Activated CD4-positive, alpha-beta T cell treated with anti-CD3 and anti-CD28 coated beads, Interleukin-2, amount 50 U/mL, for 16 hours (primary cell): ENCODE results near the gene PKN3.
A peak's percentile ranks its signal among the peaks of the same experiment; 100 is the strongest.

Source experiments
- DNase-seq: peaks from one replicate; pipeline ENCODE4 v3.0.0-alpha.2; 2020

PKN3 gene

DNA sequence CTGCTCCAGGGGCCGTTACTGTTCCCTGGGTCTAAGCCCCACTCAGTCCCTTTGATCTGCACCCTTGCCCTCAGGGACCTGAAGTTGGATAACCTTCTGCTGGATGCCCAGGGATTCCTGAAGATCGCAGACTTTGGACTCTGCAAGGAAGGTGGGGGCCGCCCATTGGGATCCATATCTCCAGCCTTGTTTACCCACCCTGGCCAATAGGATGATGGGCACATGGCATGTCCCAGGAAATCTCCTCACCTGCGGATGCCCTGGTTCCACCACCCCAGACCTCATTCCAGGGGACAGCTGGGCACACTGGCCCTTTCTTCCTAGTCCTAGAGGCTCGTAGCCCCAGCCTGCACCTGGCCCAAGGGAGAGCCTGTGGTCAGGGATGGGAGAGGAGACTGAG is 16.2 kb downstream of the PKN3 start:
- DNase-seq, result no peak

DNA sequence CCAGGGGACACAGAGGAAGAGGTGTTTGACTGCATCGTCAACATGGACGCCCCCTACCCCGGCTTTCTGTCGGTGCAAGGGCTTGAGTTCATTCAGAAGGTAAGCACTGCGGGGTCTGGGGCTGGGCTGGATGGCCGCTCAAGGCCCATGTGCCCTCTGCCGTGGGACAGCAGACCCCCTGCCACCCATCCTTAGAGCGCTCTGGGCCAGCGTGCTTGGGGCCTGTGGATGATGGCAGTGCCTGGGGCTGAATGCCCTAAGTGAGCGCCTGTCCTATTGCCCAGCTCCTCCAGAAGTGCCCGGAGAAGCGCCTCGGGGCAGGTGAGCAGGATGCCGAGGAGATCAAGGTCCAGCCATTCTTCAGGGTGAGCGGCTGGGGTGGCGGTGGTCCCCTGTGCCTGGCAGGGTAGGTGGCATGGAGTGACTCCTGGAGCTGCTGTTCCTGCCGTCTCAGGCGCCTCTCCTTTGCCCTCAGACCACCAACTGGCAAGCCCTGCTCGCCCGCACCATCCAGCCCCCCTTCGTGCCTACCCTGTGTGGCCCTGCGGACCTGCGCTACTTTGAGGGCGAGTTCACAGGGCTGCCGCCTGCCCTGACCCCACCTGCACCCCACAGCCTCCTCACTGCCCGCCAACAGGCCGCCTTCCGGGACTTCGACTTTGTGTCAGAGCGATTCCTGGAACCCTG is 17.8 kb downstream of the PKN3 start:
- DNase-seq, result no peak

DNA sequence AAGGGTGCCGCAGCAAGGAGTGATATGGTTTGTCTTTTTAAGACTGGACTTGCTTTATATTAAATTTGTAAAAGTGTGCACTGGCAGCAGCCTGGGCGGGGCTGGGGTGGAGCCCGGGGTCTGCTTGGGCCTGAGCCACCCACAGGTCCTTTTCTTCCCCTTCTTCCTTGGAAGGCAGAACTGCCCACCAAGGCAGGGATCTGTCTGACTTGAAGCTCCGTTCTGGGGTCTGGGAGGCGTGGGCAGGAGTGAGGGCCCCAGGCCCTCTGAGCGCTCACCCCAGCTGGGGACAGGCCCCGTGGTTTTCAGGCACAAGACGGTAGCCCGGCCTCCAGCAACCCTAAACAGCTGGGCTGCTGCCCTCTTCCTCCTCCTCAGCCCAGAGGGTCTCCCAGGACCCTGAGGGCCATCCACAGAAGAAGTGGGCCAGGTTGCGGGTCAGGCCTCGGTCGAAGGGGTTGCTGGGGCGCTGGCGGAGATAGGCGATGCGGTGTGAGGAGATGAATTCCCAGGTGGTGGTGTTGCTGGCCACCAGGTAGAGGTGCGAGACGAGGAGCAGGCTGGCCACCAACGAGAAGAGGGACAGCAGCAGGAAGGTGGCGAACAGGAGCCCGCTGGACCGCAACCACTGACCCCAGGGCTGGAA is 18.7 kb downstream of the PKN3 start:
- no peak for DNase-seq

DNA sequence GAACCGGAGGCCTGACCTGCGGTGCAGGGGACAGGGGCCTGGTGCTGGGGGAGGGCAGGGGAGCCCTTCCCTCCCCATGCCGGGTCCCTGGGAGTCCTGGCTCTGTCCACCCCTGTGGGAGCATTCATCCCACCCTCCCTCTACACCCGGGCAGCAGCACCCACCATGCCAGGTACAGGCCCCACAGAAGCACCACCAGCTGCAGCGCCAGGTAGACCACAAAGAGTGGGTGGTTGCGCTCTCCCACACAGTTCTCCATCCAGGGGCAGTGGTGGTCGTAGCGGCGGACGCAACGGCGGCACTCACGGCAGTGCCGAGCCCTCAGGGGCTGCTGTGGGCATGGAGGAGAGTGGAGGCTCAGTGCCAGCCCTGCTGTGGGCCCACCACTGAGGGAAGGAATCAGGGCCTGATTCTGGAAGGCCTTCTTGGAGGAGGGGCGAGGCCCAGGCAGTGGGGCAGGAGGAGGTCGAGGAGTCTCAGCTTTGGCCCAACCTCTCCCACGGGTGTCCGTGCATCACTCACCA is 19.2 kb downstream of the PKN3 start:
- DNase-seq, result no peak

DNA sequence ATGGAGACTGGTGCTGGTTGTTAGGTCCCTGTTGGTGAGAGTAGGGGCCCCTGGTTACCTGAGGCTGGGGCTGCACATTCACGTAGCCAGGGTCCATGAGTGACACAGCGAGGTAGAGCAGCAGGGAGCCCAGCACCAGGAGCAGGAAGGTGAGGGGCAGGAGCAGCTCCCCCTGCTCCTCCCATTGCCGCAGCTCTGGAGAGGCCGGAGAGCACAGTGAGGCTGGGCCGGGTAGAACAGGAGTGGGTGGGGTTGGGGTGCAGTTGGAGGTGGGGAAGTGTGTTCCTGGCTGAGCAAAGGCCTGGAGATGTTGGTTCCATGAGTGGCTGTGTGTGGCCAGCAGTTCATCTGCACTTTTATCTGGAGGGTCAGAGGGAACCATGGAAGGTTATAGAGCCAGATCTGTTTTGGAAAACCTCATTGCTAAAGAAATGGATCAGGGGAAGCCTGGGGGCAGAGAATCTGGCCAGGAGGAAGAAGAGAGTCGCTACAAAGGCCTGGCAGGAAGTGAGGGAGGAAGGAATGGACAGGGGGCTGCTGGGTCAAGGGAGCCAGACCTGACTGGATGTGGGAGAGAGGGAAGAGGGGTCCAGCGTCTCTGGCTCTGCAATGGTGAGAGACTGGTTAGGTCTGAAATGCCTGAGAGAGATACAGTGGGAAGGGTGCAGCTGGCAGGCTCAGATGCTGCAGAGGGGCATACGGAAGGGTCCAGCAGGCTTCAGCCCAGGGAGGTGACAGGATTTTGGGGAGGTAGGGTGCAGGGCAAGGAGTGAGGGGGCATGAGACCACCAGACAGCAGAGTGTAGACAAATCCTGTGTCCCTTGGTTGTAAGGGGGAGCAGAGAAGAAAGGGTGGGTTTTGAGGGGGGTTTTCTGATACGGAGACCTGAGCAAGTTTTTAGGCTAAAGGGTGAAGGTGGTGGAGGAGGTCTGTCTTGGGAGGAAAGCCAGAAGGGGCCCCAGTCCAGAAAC is 20.4 kb downstream of the PKN3 start:
- DNase-seq, result no peak

DNA sequence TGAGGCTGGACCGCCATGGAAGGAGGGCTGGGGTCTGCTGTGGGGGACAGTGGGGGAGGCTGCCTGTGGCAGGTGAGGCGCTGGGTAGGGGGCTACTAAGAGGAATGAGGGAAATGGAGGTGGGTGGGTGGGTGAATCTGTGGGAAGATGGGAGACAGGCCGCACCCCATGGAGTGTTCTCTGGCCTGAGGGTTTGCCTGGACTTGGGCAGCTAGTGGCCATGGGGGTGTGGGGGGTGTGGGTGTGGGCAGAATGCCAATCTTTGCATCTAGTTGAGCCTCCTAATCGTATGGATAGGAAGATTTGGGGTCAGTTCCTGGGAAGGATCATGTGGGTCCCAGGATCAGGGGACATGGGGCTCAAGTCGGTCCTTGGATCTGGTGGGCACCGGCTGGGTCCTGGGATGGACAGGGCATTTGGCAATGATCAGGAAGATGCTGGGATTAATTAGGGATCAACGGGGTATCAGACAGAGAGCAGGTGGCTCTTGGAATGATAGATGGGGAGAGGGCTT is 21.1 kb downstream of the PKN3 start:
- no peak for DNase-seq

DNA sequence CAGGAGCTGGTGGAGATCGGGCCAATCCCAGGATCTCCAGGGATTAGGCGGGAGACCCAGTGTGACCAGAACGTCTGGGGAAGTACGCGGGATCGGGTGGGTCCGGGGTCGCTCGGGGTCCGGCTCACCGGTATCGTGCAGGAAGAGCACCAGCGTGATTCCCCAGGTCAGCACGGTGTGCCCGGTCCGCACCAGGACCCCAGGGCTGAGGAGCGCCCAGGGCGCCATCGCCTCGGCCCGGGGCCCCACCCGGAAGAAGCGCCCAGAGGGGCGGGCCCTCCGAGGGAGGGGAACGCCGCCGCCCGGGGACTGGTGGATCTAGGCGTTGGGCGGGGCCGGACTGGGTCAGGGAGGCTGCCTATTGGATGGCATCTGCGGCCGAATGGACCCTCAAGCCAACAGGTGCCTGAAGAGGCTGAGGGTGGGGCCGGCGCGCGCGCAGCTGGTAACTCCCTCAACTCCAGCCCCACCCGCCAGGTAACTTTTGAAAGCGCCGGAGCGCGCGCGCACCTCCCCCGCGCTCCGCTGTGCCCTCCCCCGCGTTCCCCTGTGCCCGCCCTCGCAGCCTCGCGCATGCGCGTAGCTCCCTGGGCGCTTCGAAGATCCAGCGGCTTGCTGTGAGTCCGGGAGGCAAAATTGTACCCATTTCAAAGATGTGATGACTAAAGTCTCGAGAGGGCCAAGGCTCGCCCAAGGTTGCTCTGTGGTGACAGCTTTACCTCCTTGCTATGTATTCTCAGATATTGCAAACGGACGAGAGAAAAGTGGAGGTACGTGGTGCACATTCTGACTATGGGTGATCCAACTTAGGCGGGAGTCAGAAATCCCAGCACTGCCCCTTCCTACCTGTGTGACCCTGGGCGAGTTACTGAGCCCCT is 21.8 kb downstream of the PKN3 start, which contains the start of gene ZDHHC12:
Gene ZDHHC12, minus strand, starts transcription at position 262 of the 878 bp plus-strand sequence. Its CDS starts 34 bp downstream, at position 228.
- peak; percentile 100 for DNase-seq

DNA sequence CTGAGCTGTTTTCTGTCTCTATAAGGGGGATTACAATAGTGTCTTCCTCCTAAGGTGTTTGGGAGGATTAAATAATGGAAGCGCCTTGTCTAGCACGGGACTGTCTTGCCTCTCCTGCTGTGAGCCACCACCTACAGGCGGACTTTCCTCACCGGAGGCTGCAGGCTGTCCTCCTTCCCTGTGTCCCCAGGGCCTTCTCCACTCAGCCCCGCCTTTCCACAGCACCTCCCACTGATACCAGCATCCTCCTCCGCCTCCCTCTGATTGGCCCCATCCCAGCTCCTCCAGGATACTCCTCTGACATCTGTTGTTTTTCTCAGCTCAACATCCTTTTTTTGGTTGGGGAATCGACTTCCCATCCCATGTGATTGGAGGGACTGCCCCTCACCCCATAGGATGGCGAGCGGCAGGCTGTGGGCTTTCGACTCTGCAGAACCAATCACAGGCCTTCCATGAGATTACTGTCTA is 22.5 kb downstream of the PKN3 start:
- DNase-seq, result peak; percentile 58

DNA sequence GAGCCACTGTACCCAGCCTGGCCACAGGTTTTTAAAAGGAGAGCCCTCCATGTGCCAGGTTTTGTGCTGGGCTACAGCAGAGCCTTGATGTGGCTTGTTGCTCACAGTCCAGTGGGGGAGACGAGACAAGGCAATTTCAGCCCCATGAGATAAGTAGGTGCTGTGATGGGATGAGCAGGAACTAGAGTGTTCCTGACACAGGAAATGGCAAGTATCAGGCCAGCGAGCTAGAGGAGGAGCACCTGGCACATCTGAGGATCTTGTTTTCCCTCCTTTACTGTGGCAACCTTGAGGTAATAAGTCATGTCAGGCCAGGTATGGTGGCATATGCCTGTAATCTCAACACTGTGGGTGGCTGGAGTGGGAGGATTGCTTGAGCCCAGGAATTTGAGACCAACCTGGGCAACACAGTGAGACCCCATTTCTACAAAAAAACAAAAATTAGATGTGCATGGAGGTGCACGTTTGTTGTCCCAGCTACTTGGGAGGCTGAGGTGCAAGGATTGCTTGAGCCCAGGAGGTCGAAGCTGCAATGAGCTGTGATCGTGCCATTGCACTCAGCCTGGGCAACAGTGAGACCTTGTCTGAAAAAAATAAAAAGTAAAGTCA is 25.4 kb downstream of the PKN3 start:
- no peak for DNase-seq

DNA sequence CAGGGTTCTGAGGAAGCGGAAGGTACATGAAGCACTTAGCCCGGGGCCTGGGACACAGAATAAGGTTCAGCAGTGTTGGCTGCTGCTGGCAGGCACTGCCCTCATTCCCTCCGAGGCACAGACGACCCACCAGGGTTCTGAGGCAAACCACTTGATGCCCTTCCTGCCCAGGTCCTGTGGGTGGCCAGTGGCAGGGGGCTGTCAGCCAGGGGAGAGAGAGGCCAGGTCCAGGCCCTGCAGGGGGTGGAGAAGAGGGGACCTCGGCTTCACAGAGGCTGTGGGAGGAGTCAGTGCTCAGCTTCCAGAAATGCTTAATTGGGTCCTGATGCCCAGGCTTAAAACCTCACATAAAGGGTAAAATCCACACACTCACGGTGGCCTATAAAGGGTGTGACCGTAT is 26.0 kb downstream of the PKN3 start:
- DNase-seq, result no peak

DNA sequence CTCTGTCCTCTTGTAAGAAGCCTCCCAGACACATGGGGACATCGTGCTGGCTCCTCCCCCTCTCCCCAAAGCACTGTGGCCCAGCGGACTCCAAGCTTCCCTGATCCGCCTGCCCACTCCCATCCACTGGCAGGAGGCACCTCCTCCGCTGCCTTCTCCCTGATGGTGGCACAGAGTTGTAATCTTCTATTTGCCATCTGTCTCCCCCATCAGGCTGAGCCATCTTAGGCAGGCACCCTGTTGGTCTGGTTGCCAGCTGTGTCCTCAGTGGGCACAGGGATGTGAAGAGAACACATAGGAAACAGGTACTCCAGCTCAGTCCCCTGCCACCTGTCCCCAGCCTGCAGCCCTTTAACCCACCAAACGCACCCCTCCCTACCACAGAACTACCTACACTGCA is 27.0 kb downstream of the PKN3 start:
- no peak for DNase-seq

DNA sequence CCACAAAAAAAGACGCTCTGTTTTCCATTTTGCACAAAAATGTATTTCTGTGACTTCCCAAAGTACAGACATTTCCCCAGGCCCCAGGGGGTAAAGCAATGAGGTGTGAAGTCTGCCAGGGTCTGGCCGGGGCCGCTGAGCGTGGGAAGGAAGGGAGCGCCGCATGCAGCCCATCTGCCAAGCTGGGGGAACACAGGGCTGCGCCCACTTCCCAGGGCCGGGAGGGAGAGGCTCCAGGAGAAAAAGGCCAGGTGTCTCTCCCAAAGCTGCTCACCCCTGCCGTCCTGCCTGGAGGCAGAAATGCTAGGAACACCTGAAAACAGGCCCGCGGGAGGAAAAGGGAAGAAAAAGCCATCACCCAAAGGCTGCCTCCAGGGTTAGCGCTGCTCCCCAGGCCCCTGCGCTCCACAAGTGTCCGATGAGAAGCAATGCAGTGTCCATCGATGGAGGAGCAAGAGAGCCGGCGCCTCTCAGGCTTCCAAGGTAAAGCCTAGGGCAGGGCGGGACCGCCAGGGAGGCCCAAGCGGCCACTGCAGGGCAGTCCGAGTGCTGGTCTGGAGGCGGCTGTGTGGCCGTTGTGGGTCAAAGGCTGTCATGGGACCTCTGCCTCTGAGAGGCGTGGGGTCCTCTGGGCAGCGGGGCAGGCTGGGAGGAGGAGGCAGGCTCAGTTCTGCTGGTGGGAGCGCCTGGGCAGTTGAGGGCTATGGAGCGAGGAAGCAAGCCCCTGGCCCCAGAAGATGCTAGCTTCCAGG is 27.6 kb downstream of the PKN3 start:
- no peak for DNase-seq

DNA sequence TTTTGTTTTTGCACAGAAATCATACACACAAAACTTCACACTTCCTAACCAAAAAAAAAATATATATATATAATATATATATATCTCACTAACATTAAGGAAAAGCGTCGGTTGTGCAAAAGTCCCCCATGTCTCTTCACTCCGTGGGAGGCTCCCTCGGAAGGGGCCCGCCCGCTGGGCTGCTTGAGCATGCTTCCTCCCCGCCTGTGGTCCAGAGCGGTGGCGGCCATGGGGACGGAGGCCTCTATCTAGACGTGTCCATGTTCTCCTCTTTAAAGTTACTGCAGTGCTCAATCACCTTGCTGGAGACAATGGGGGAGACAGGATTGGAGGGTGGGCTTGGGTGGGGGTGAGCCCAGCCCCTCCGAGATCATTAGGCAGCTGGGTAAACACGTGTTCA is 28.8 kb downstream of the PKN3 start:
- DNase-seq, result no peak

DNA sequence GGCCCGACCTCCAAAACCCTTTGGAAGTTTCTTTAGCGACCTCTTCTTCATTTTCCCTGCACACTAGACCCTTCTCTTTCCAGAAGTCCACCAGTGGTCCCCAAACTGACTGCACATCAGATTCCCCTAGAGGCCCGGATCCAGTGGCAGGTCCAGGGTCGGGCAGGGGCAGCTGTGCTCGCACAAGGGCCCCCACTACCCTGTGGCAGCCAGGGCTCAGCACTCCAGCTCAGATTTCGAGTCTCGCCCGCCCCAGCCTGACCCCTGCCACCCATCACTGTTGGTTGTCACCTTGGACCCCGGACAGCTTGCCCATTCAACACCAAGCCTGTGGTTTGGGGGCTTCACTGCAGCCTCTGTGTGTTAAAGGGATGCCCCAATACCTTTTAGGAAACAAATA is 29.4 kb downstream of the PKN3 start:
- DNase-seq, result no peak

DNA sequence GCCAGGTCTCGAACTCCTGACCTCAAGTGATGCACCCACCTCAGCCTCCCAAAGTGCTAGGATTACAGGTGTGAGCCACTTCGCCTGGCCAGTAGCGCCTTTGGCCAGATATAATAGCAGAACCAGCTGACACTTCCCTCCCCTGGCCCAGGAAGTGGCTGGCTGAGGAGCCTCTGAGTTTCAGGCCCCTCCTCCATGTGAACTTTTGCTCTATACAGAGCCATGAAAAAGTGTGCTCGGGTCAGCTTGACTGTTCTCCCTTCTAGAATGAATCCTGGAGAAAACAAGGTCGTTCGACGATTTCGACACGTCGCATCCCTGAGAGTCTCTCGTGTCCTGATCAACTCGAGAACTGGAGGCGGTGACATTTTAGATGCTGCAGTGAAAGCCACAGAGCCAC is 30.3 kb downstream of the PKN3 start:
- DNase-seq, result no peak

DNA sequence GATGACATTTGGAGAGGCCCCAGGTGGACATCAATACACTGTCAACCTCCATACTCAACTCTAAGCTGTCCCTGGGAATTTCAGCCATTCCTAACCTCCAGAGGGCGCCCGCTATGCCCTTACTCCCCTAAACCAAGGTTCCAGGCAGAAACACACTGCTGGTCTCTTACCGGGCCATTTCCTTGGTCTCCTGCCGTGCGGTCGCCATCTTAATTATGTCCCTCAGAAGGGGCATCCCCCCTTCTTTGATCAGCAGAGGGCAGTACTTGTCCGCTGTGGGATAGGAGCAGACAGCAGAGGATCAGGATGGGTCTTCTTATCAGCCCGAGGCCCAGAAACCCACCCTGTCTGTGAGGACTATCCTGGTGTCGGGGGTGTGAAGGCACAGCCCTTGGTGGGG is 31.0 kb downstream of the PKN3 start:
- DNase-seq, result no peak

DNA sequence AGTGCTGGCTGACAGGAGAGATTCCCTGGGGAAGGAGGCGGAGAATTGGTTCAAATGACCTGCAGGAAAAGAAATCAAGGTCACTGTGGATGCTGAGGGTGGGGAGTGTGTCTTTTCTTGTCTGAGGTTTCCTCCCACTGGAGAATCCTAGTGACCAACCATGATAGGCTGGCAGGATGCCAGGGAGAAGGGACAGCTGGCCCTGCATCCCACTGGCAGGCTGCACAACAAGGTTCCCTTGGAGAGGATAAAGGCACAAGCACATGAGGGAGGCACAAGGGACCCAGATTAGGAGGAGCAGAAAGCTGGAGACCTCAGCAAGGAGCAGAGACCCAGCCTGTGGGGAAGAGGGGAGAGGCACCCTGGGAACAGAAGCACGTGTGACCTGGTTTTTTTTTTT is 33.1 kb downstream of the PKN3 start:
- DNase-seq, result no peak

DNA sequence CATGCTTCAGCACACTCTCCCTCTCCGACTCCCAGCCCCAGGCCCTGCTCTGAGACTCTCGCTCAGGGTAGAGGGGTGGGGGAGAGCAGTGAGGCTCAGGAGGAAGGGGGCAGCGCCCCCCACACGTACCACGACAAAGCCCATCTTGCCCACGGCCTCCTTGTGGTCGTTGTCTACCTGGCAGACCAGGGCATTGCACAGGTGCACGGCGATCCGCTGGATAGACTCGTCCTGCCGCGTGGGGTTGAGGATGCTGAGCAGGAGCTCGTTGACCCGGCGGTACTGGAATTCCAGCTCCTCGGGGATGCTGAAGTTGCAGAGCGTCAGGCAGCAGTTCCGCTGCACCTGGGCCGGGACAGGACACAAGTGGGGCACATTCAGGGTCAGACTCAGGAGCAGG is 40.1 kb downstream of the PKN3 start:
- no peak for DNase-seq

DNA sequence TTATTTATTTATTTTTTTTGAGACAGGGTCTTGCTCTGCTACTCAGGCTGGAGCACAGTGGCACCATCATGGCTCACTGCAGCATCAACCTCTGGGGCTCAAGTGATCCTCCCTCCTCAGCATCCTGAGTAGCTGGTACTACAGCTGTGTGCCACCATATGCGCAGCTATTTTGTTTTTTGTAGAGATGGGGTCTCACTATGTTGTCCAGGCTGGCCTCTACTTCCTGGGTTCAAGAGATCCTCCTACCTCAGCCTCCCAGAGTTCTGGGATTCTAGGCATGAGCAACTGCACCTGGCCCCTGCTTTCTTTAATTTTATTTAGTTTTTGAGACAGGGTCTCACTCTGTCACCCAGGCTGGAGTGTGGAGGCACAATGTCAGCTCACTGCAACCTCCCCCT is 41.1 kb downstream of the PKN3 start:
- DNase-seq, result no peak

DNA sequence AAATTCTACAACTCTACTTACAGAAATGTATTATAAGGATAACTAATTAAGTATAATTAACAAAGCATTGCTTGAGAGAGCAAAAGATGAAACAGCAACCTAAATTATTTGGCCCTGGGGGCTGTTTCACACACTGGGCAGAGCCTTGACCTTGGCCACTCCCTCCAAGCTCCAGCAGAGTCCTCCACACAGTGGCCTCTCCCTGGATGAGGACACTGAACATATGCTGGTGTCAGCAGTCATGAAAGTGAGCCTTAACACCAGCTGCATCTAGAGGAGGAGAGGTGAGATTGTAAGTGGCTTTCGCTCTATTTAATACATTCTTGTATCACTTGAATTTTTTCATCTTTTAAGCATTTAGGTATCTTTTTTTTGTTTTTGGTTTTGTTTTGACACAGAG is 44.9 kb downstream of the PKN3 start:
- DNase-seq, result no peak
